K562 (cell line): Measurements from ENCODE around the gene MPZL3. TPM values are rescaled to one million over a fixed set of nuclear protein-coding genes. Genes with fewer than 3 reads are reported as not detected.

Experiments
- ATAC-seq: fragments of 200-7000 bp; cut with Tn5 transposase; 3 replicates; pipeline ENCODE4 v1.9.1; 2020; ENCODE audit warnings: moderate library complexity
- BruUV-seq: library from RNA; stranded (reverse); fragments of 400-500 nt; replicated peaks from 2 replicates; lab custom pipeline; 2021; lab: Mats Ljungman, UMichigan
- CTCF ChIA-PET: fragments of 300-600 bp; formaldehyde crosslinking; extraction: SDS; loops from one replicate; lab custom pipeline; 2021; ENCODE audit warnings: low intra/inter-chr PET ratio; lab: Yijun Ruan, JAX
- POLR2A ChIA-PET: fragments of 300-600, 350-650 bp; sonication (Branson Sonifier 250); formaldehyde crosslinking; extraction: SDS; loops from one replicate; lab custom pipeline; 2021; ENCODE audit warnings: antibody characterized with exemption, inconsistent platforms; lab: Yijun Ruan, JAX
- DNase-seq, 4 experiments: peaks; one replicate each; pipeline versions ENCODE4 v3.0.0 to v3.0.0-alpha.2; 2011 to 2018; ENCODE audit warnings: low spot score in 3 of 4, mixed read lengths in 3 of 4; ENCODE audit errors: extremely low read depth in 1 of 4
- FAIRE-seq: peaks from 2 replicates; lab custom pipeline; 2011; peaks lifted over from hg19 to GRCh38; lab: Jason Lieb, UNC
- H2AFZ ChIP-seq: 2 replicates; pipeline ENCODE4 v1.6.0; 2011; ENCODE audit warnings: low read depth, low read length, control low read depth, inconsistent platforms
- H3K27ac ChIP-seq: fragments of 200-600 bp; 3 replicates; pipeline ENCODE4 v1.8.0; 2011; ENCODE audit warnings: low read depth, mild to moderate bottlenecking, control low read depth, inconsistent platforms, low read length, moderate library complexity, mixed read lengths; ENCODE audit errors: extremely low read depth
- H3K27me3 ChIP-seq, 2 experiments: fragments of 300-600 bp in 1 of 2; 2 replicates in 1 of 2; 3 replicates in 1 of 2; pipeline versions ENCODE4 v1.6.0 to v1.8.0; 2011; ENCODE audit warnings: inconsistent platforms in 2 of 2, low read length in 2 of 2, mild to moderate bottlenecking in 1 of 2, mixed read lengths in 1 of 2, moderate library complexity in 1 of 2; ENCODE audit not compliant: control insufficient read depth in 2 of 2, insufficient read depth in 2 of 2
- H3K36me3 ChIP-seq: fragments of 300-600 bp; 3 replicates; pipeline ENCODE4 v1.8.0; 2011; ENCODE audit warnings: mild to moderate bottlenecking, low read length, inconsistent platforms; ENCODE audit not compliant: control insufficient read depth, insufficient read depth
- H3K4me1 ChIP-seq, 2 experiments: fragments of 200-600 bp in 1 of 2; replicated peaks in 1 of 2; 2 replicates in 1 of 2; 3 replicates in 1 of 2; pipeline versions ENCODE4 v1.5.1 to v1.8.0; 2011; ENCODE audit warnings: inconsistent platforms in 2 of 2, low read length in 2 of 2, mild to moderate bottlenecking in 1 of 2, mixed read lengths in 1 of 2, moderate library complexity in 1 of 2; ENCODE audit not compliant: control insufficient read depth in 2 of 2, insufficient read depth in 2 of 2
- H3K4me2 ChIP-seq: 2 replicates; pipeline ENCODE4 v1.6.1; 2011; ENCODE audit warnings: low read length, control low read depth, inconsistent platforms, mixed read lengths; ENCODE audit not compliant: insufficient read depth
- H3K4me3 ChIP-seq: fragments of 200-600 bp; sonication (generic), shearing (Covaris generic); 2 replicates; pipeline ENCODE4 v1.5.1; 2016; ENCODE audit warnings: control low read depth, inconsistent platforms
- H3K79me2 ChIP-seq: fragments of 200-600 bp; 3 replicates; pipeline ENCODE4 v1.8.0; 2011; ENCODE audit warnings: low read length, inconsistent platforms; ENCODE audit not compliant: control insufficient read depth, insufficient read depth
- H3K9ac ChIP-seq, 2 experiments: 2 replicates each; pipeline versions ENCODE4 v1.6.0 to v1.6.1; 2011; ENCODE audit warnings: low read depth in 2 of 2, low read length in 2 of 2, control low read depth in 1 of 2, inconsistent platforms in 1 of 2, mild to moderate bottlenecking in 1 of 2, mixed read lengths in 1 of 2; ENCODE audit not compliant: insufficient read depth in 1 of 2
- H3K9me1 ChIP-seq: one replicate; pipeline ENCODE4 v1.6.0; 2011; ENCODE audit warnings: inconsistent platforms, mild to moderate bottlenecking, low read length, moderate library complexity; ENCODE audit not compliant: control insufficient read depth, insufficient read depth
- H3K9me3 ChIP-seq: replicated peaks from 2 replicates; pipeline ENCODE4 v1.5.1; 2011; ENCODE audit warnings: low read depth, low read length, inconsistent platforms; ENCODE audit not compliant: control insufficient read depth, insufficient read depth
- H4K20me1 ChIP-seq: replicated peaks from 2 replicates; pipeline ENCODE4 v1.6.1; 2011; ENCODE audit warnings: low read length, inconsistent platforms, mixed read lengths; ENCODE audit not compliant: control insufficient read depth, insufficient read depth
- MAZ ChIP-seq, 2 experiments: fragments of 450-650 bp in 1 of 2; sonication (generic) in 1 of 2; formaldehyde crosslinking; IDR thresholded peaks in 1 of 2; conservative IDR thresholded peaks in 1 of 2; 2 replicates each; pipeline versions ENCODE4 v1.4.0 to v1.5.0; 2020; ENCODE audit warnings: mild to moderate bottlenecking in 1 of 2, missing genetic modification reagents in 1 of 2
- MYC ChIP-seq, 2 experiments: fragments of 250-450 bp in 1 of 2; sonication (Bioruptor Pico) in 1 of 2; IDR thresholded peaks; 2 replicates each; pipeline versions ENCODE4 v1.5.1 to v1.6.1; 2012 to 2021; ENCODE audit warnings: low read depth in 2 of 2, borderline replicate concordance in 1 of 2, improper control_type of control experiment in 1 of 2, low read length in 1 of 2, mild to moderate bottlenecking in 1 of 2, moderate library complexity in 1 of 2
- POLR2AphosphoS5 ChIP-seq: IDR thresholded peaks from 2 replicates; pipeline ENCODE4 v1.6.1; 2011; ENCODE audit warnings: mild to moderate bottlenecking, low read depth, low read length, moderate library complexity; ENCODE audit not compliant: control insufficient read depth, insufficient read depth
- THAP7 ChIP-seq: fragments of 250-450 bp; sonication (Bioruptor Pico); IDR thresholded peaks from 2 replicates; pipeline ENCODE4 v1.5.0; 2021
- ZNF224 ChIP-seq: sonication (generic); formaldehyde crosslinking; IDR thresholded peaks from 2 replicates; pipeline ENCODE4 v1.8.0; 2022; ENCODE audit warnings: mild to moderate bottlenecking, missing genetic modification reagents
- ZNF253 ChIP-seq: fragments of 250-450 bp; sonication (Bioruptor Pico); conservative IDR thresholded peaks from 2 replicates; pipeline ENCODE4 v1.6.1; 2021; ENCODE audit warnings: mild to moderate bottlenecking
- ZNF668 ChIP-seq: fragments of 250-450 bp; sonication (Bioruptor Pico); IDR thresholded peaks from 2 replicates; pipeline ENCODE4 v1.8.0; 2022; ENCODE audit warnings: mild to moderate bottlenecking, inconsistent platforms
- ZNF699 ChIP-seq: fragments of 250-450 bp; sonication (Bioruptor Pico); IDR thresholded peaks from 2 replicates; pipeline ENCODE4 v1.8.0; 2021; ENCODE audit warnings: mild to moderate bottlenecking, moderate library complexity; ENCODE audit not compliant: insufficient replicate concordance
- WGBS: fragments of 100-300 bp; shearing (Covaris generic); methylation state at CpG from one replicate; pipeline ENCODE4 v1.1.6; 2016; ENCODE audit warnings: low coverage, mixed read lengths; ENCODE audit not compliant: insufficient coverage; ENCODE audit errors: missing lambda C conversion rate; 5-methylcytosine and 5-hydroxymethylcytosine counted together
- in situ Hi-C: fragments of 300-500 bp; cut with MboI; formaldehyde crosslinking; loops from 4 replicates; pipeline ENCODE4 v1.15.0; 2018; ENCODE audit warnings: inconsistent platforms, mixed read lengths
- intact Hi-C: fragments of 100-400 bp; cut with micrococcal nuclease; formaldehyde crosslinking; loops from 2 replicates; pipeline ENCODE4 v1.14.2; 2022
- polyA plus RNA-seq, 8 experiments: library from polyadenylated mRNA; depleted of rRNA in 4 of 8; stranded (reverse) in 5 of 8; unstranded in 3 of 8; fragments of >200 nt; fragmentation: Nextera tagmentation in 2 of 8; fragmentation: Illumina TruSeq in 1 of 8; extraction: Ambion mirVana in 2 of 8; extraction: Trizol in 1 of 8; gene quantifications; 2 replicates each; pipeline versions ENCODE4 v1.2.1 to v1.2.3, GENCODE V29; 2011 to 2014; ENCODE audit warnings: inconsistent platforms in 1 of 8, missing spikeins in 1 of 8
- total RNA-seq, 7 experiments: library from RNA; depleted of rRNA in 6 of 7; stranded (reverse); fragments of >200 nt in 6 of 7; fragmentation: Illumina TruSeq in 2 of 7; extraction: Trizol in 2 of 7; gene quantifications; 2 replicates each; pipeline versions ENCODE4 v1.2.1 to v1.2.3, GENCODE V29; 2011 to 2021; ENCODE audit warnings: low replicate concordance in 1 of 7

The MPZL3 gene
- total and polyA plus RNA-seq, 9 of the 15 experiments (the other 6 are each of a cell fraction or from before 2014, with no cell fraction given): 0.97 to 2.9 (median 1.6) TPM

GRCh38 chr11:118233850-118234249 is 18.3 kb downstream of the MPZL3 start:
- ChIA-PET CTCF (no interaction called here), POLR2A (no interaction called here)
- H2AFZ ChIP-seq: no peak overlapping the region
- DNase-seq (no peak), ATAC-seq (no peak), FAIRE-seq (no peak)
- no peak overlapping the region for H3K4me3 ChIP-seq
- H3K4me1 ChIP-seq: no peaks in the 10 kb centered on the region; a peak in 1 of 5 replicates
- WGBS: 9% methylated on average over 1 of the region's 1 CpG
- BruUV-seq: no TSS peak
- intact Hi-C loops: no loop called here
- no peak overlapping the region for H3K4me2 ChIP-seq
- peaks cover 4 to 7% of the 10 kb centered on the region in 2 experiments; a peak in 2 of 5 replicates for H3K27me3 ChIP-seq
- no peaks in the 10 kb centered on the region for H3K9me3 ChIP-seq
- TF ChIP-seq ZNF699 (no peak), MYC (IDR thresholded peaks at IDR 0.05; ENCODE audit: low read depth, low read length) (no peak), MYC (CRISPR knock-in tag; IDR thresholded peaks at IDR 0.05; ENCODE audit: borderline replicate concordance, low read depth) (no peak), THAP7 (CRISPR knock-in tag) (no peak), MAZ (CRISPR knock-in tag; conservative IDR thresholded peaks at IDR 0.05 in 1 of 2, IDR thresholded peaks at IDR 0.05 in 1 of 2) (no peak), ZNF668 (CRISPR knock-in tag) (no peak), ZNF224 (no peak), POLR2AphosphoS5 (no peak), ZNF253 (CRISPR knock-in tag) (no peak)
- in situ Hi-C loops: no loop called here
- H3K9ac ChIP-seq: no peak overlapping the region
- no peak overlapping the region for H3K27ac ChIP-seq
- no peaks in the 10 kb centered on the region for H3K36me3 ChIP-seq
- H3K9me1 ChIP-seq: no peaks in the 10 kb centered on the region
- no peaks in the 10 kb centered on the region for H3K79me2 ChIP-seq
- no peaks in the 10 kb centered on the region; the same call in 1 of the 2 replicates for H4K20me1 ChIP-seq
